GM13976 (cell line): ENCODE results near the gene KIAA0513.
A peak's percentile ranks its signal among the peaks of the same experiment; 100 is the strongest.

Experiments
- DNase-seq: peaks from one replicate; pipeline ENCODE4 v3.0.0; 2012; ENCODE audit warnings: low spot score
- in situ Hi-C: fragments of 300-500 bp; cut with MboI; formaldehyde crosslinking; loops from one replicate; pipeline ENCODE4 v1.12.0; 2022; ENCODE audit warnings: low sequenced_read_pairs, mixed read lengths, inconsistent platforms; ENCODE audit not compliant: unreplicated experiment
- TF ChIP-seq, protein P1 (sequence below): IDR thresholded peaks from 2 replicates; pipeline ENCODE4 v1.5.1; 2012; ENCODE audit warnings: borderline replicate concordance, mild to moderate bottlenecking; ENCODE audit not compliant: insufficient read depth; ENCODE audit errors: extremely low read depth, missing control alignments, control extremely low read depth

The KIAA0513 gene

GRCh38 chr16:85054948-85055492, 27.4 kb downstream of the KIAA0513 start:
- TF ChIP-seq, protein P1, sequence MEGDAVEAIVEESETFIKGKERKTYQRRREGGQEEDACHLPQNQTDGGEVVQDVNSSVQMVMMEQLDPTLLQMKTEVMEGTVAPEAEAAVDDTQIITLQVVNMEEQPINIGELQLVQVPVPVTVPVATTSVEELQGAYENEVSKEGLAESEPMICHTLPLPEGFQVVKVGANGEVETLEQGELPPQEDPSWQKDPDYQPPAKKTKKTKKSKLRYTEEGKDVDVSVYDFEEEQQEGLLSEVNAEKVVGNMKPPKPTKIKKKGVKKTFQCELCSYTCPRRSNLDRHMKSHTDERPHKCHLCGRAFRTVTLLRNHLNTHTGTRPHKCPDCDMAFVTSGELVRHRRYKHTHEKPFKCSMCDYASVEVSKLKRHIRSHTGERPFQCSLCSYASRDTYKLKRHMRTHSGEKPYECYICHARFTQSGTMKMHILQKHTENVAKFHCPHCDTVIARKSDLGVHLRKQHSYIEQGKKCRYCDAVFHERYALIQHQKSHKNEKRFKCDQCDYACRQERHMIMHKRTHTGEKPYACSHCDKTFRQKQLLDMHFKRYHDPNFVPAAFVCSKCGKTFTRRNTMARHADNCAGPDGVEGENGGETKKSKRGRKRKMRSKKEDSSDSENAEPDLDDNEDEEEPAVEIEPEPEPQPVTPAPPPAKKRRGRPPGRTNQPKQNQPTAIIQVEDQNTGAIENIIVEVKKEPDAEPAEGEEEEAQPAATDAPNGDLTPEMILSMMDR = no peak
- in situ Hi-C loops = no loop called here

GRCh38 chr16:85055493-85056210, 28.1 kb downstream of the KIAA0513 start:
- TF ChIP-seq, protein P1 = no peak
- in situ Hi-C loops = no loop called here

More at GRCh38 chr16:85054948-85055492, 27.4 kb downstream of the KIAA0513 start:
- DNase-seq = no peak

DNA sequence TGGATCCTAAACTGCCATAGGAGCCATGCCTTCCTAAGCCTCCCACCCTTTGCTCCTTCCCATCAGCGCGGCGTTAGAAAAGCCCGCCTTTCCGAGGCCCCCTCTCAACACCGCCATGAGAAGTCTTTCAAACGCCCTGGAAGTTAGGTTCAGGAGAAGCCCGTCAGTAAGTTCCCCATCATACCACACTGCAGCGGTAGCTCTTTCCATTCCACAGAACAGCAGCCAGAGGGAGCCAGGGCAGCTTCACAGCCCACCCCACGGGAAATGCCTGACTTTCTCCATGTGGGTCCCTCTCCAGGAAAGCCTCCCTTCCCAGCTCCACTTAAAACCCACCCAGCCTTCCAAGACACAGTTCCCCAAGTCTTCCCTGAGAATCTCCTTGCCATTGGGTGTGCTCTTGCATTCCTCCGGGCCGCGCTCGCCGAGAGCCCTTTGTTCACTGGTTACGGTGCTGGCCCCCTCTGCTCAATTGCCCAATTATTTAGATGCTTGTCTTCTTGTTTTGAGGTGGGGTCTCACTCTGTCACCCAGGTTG, 28.7 kb downstream of the KIAA0513 start:
- no peak for DNase-seq
- in situ Hi-C loops = no loop called here
- TF ChIP-seq, protein P1 = peak; percentile 19

More at GRCh38 chr16:85055493-85056210, 28.1 kb downstream of the KIAA0513 start:
- peak; percentile 70 for DNase-seq

DNA sequence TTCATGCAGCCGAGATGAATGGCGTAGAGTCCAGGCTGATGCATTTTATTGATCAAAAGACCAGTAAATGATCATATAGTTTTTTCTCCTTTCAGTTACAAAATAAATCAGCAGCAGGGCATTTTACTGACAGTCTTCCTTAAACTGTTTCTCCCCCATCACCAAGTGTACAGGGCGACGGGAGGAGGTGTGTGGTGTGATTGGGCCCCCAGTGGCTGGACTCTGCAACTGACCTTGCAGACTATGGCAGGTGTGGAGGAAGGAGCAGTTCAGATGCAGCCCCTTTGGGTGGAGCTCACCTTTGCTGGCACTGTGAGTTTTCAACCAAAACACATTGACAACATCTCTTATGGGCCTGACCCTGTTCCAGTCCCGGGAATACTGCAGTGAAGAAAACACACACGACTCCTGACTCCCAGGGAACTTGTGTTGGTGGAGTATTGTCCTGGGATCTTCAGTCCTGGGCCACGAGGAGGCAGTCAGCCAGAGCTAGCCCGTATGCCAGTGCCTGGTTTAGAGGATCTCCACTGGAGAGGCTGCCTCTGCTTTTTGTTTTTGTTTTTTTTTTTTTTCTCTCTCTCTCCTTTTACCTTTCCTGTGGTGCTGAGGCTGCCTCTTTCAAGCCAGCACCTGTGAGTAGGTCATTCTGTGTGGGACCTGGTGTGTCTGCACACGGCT, 29.8 kb downstream of the KIAA0513 start:
- no peak for DNase-seq
- TF ChIP-seq, protein P1 = no peak
- in situ Hi-C loops = no loop called here

DNA sequence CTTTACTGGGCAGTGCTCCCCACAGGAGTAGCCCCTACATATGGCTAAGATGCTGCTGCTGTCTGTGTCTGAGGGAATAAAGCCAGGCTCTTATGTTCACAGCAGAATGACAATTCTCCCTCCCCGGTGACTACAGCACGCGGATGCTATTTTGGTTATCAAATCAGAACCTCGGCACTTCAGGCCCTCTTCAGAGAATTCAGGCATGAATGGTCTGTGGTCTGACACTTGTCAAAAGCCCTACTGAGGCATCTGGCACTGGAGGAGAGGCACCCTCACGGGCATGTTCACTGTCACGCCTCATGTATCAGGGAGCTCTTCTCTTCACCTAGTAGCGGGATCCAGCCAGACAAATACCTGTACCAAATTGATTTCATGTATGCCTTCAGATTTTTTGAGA, 30.4 kb downstream of the KIAA0513 start:
- TF ChIP-seq, protein P1 = no peak
- in situ Hi-C loops = no loop called here
- no peak for DNase-seq

DNA sequence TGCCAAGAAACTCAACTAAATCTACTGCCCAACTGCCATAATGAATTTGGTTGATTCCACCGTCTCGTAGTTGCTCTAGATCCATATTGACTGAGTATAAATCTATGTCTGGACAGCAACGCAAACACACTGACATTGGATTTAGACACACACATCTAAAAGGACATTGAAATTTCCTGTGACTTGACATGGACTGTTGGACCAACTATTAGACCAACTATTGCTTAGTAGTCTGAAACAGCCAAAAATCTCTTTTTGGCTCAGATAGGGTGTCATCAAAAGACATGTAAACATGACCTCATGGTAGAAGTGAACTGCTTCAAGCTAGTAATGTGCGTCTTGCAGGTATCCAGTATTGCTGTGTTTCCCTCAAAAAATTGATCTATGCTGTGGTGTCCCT, 31.3 kb downstream of the KIAA0513 start:
- in situ Hi-C loops = no loop called here
- DNase-seq = no peak
- TF ChIP-seq, protein P1 = no peak
